H9 (cell line): ENCODE data around the gene INPP5F. TPM values are rescaled to one million over a fixed set of nuclear protein-coding genes. Genes with fewer than 3 reads are reported as not detected.

Experiments used
- DNase-seq: peaks from one replicate; pipeline ENCODE4 v3.0.0-alpha.2; 2017
- H2AFZ ChIP-seq: one replicate; pipeline ENCODE4 v1.6.1; 2013; ENCODE audit warnings: mild to moderate bottlenecking, low read length, control low read depth, moderate library complexity
- H2AK5ac ChIP-seq: 2 replicates; pipeline ENCODE4 v1.6.1; 2013; ENCODE audit warnings: low read length, control low read depth, mixed read lengths; ENCODE audit not compliant: insufficient read length
- H2BK120ac ChIP-seq: one replicate; pipeline ENCODE4 v1.6.1; 2013; ENCODE audit warnings: low read depth, mild to moderate bottlenecking, low read length, control low read depth, inconsistent platforms; ENCODE audit not compliant: poor library complexity, severe bottlenecking
- H2BK12ac ChIP-seq: 2 replicates; pipeline ENCODE4 v1.6.1; 2013; ENCODE audit warnings: low read length, control low read depth, mixed read lengths, low read depth; ENCODE audit not compliant: insufficient read length
- H2BK15ac ChIP-seq: 2 replicates; pipeline ENCODE4 v1.6.1; 2013; ENCODE audit warnings: low read depth, low read length, control low read depth
- H2BK20ac ChIP-seq: one replicate; pipeline ENCODE4 v1.6.1; 2013; ENCODE audit warnings: low read depth, mild to moderate bottlenecking, low read length, control low read depth, inconsistent platforms; ENCODE audit not compliant: poor library complexity, severe bottlenecking
- H2BK5ac ChIP-seq: 2 replicates; pipeline ENCODE4 v1.6.1; 2013; ENCODE audit warnings: low read length, control low read depth, mixed read lengths; ENCODE audit not compliant: insufficient read length
- H3K14ac ChIP-seq: 2 replicates; pipeline ENCODE4 v1.6.1; 2013; ENCODE audit warnings: low read length, control low read depth; ENCODE audit not compliant: insufficient read depth
- H3K18ac ChIP-seq: 2 replicates; pipeline ENCODE4 v1.6.1; 2013; ENCODE audit warnings: low read depth, mild to moderate bottlenecking, mixed read lengths, low read length, control low read depth; ENCODE audit not compliant: insufficient read length
- H3K23ac ChIP-seq: 2 replicates; pipeline ENCODE4 v1.6.1; 2013; ENCODE audit warnings: low read length, control low read depth, mixed read lengths, low read depth; ENCODE audit not compliant: insufficient read length
- H3K23me2 ChIP-seq: 2 replicates; pipeline ENCODE4 v1.6.1; 2013; ENCODE audit warnings: low read depth, mild to moderate bottlenecking, mixed read lengths, low read length, control low read depth; ENCODE audit not compliant: insufficient read length, poor library complexity, severe bottlenecking
- H3K27ac ChIP-seq: 2 replicates; pipeline ENCODE4 v1.5.1; 2013; ENCODE audit warnings: low read length, control low read depth, mixed read lengths, low read depth; ENCODE audit not compliant: insufficient read length
- H3K27me3 ChIP-seq: 2 replicates; pipeline ENCODE4 v1.6.1; 2013; ENCODE audit warnings: low read length, control low read depth, inconsistent platforms; ENCODE audit not compliant: insufficient read depth
- H3K4ac ChIP-seq: 2 replicates; pipeline ENCODE4 v1.6.1; 2013; ENCODE audit warnings: low read depth, mild to moderate bottlenecking, control low read depth, inconsistent platforms, low read length, moderate library complexity
- H3K4me1 ChIP-seq: 2 replicates; pipeline ENCODE4 v1.6.1; 2013; ENCODE audit warnings: low read length, control low read depth, inconsistent platforms; ENCODE audit not compliant: insufficient read depth
- H3K4me2 ChIP-seq: 2 replicates; pipeline ENCODE4 v1.6.1; 2013; ENCODE audit warnings: low read length, control low read depth, mixed read lengths; ENCODE audit not compliant: insufficient read length, insufficient read depth
- H3K56ac ChIP-seq: 2 replicates; pipeline ENCODE4 v1.6.1; 2013; ENCODE audit warnings: low read depth, mild to moderate bottlenecking, mixed read lengths, low read length, control low read depth; ENCODE audit not compliant: insufficient read length
- H3K79me1 ChIP-seq: 2 replicates; pipeline ENCODE4 v1.6.1; 2013; ENCODE audit warnings: low read depth, mild to moderate bottlenecking, moderate library complexity, low read length, control low read depth, inconsistent platforms; ENCODE audit not compliant: insufficient read depth, poor library complexity, severe bottlenecking
- H3K79me2 ChIP-seq: 2 replicates; pipeline ENCODE4 v1.6.1; 2013; ENCODE audit warnings: low read length, control low read depth, inconsistent platforms; ENCODE audit not compliant: insufficient read depth
- H3K9ac ChIP-seq: 2 replicates; pipeline ENCODE4 v1.6.1; 2013; ENCODE audit warnings: low read length, control low read depth, mixed read lengths; ENCODE audit not compliant: insufficient read length; ENCODE audit errors: extremely low read depth
- H3K9me3 ChIP-seq: one replicate; pipeline ENCODE4 v1.6.1; 2013; ENCODE audit warnings: low read depth, low read length, inconsistent platforms; ENCODE audit not compliant: control insufficient read depth
- H3T11ph ChIP-seq: one replicate; pipeline ENCODE4 v1.6.1; 2013; ENCODE audit warnings: mild to moderate bottlenecking, low read length, control low read depth, inconsistent platforms
- H4K20me1 ChIP-seq: one replicate; pipeline ENCODE4 v1.6.1; 2013; ENCODE audit not compliant: control insufficient read depth, insufficient read length, insufficient read depth
- H4K5ac ChIP-seq: 2 replicates; pipeline ENCODE4 v1.6.1; 2013; ENCODE audit warnings: low read depth, mild to moderate bottlenecking, mixed read lengths, low read length, control low read depth; ENCODE audit not compliant: insufficient read length
- H4K8ac ChIP-seq: replicated peaks from 2 replicates; pipeline ENCODE4 v1.6.1; 2013; ENCODE audit warnings: low read length, control low read depth, mixed read lengths, low read depth; ENCODE audit not compliant: insufficient read length
- H4K91ac ChIP-seq: 2 replicates; pipeline ENCODE4 v1.6.1; 2013; ENCODE audit warnings: low read depth, mild to moderate bottlenecking, moderate library complexity, mixed read lengths, low read length, control low read depth; ENCODE audit not compliant: insufficient read length
- H3K27ac Mint-ChIP-seq, 3 experiments: 2 replicates in 2 of 3; 3 replicates in 1 of 3; pipeline ENCODE4 v1.8.0; 2020 to 2021; ENCODE audit warnings: mixed read lengths in 3 of 3, mild to moderate bottlenecking in 1 of 3, moderate library complexity in 1 of 3
- H3K27me3 Mint-ChIP-seq: 2 replicates; pipeline ENCODE4 v1.8.0; 2021; ENCODE audit warnings: low read depth, mild to moderate bottlenecking, moderate library complexity, mixed read lengths
- H3K36me3 Mint-ChIP-seq, 3 experiments: 2 replicates in 2 of 3; 3 replicates in 1 of 3; pipeline ENCODE4 v1.8.0; 2020 to 2021; ENCODE audit warnings: low read depth in 3 of 3, mixed read lengths in 3 of 3; ENCODE audit not compliant: insufficient read depth in 1 of 3
- H3K4me1 Mint-ChIP-seq, 2 experiments: 2 replicates each; pipeline ENCODE4 v1.8.0; 2020; ENCODE audit warnings: mixed read lengths in 2 of 2
- H3K4me3 Mint-ChIP-seq, 2 experiments: 2 replicates in 1 of 2; 3 replicates in 1 of 2; pipeline ENCODE4 v1.8.0; 2020 to 2021; ENCODE audit warnings: mild to moderate bottlenecking in 2 of 2, mixed read lengths in 2 of 2, moderate library complexity in 1 of 2
- H3K9me3 Mint-ChIP-seq, 2 experiments: 2 replicates in 1 of 2; 3 replicates in 1 of 2; pipeline ENCODE4 v1.8.0; 2020; ENCODE audit warnings: mild to moderate bottlenecking in 2 of 2, mixed read lengths in 2 of 2, moderate library complexity in 1 of 2
- WGBS: extraction: QIAGEN DNeasy Blood & Tissue Kit; methylation state at CpG from one replicate; pipeline ENCODE4 v1.1.7; 2013; ENCODE audit warnings: missing lambda C conversion rate, low lambda C conversion rate, mixed read lengths; ENCODE audit not compliant: insufficient read length; ENCODE audit errors: extremely low coverage; 5-methylcytosine and 5-hydroxymethylcytosine counted together
- total RNA-seq: library from RNA; stranded (reverse); gene quantifications from 2 replicates; pipeline ENCODE4 v1.2.1, GENCODE V29; 2021
- TF ChIP-seq, protein P1 (sequence below): fragments of 200-600 bp; sonication (generic); conservative IDR thresholded peaks from 3 replicates; pipeline ENCODE4 v1.8.0; 2021; ENCODE audit warnings: antibody characterized with exemption, mild to moderate bottlenecking

The INPP5F gene
- total RNA-seq, 1 experiment from 2014 or later: 108 TPM

DNA sequence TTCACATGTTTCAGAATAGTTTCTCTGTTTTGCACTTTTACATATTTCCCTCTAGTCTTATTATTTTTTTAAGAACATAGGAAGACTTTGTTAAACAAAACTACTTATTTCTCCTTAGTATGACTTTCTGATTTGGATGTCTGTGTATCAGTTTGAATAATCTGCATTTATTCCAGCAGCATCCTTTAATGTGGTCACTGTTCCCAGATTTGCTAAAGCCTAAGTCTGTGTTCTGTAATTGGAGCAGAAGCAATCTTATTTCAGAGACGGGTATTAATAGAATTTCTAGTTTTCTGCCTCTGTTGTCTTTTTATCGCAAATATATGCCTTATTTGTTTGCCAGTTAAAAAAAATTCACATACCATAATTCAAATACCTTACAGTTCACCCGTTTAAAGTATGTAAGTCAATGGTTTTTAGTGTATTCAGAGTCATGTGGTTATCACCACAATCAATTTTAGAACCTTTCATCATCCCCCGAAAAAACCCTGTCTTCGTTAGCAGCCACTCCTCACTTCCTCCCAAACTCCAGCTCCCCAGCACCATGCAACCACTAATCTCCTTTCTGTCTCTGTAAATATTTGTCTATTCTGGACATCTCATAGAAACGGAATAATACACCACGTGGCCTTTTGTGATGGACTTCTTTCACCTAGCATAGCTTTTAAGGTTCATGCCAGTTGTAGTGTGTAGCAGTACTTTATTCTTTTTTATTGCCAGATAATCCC lies 58.7 kb downstream of the INPP5F start:
- Histone ChIP-seq H3T11ph (no peak overlapping the region), H4K20me1 (no peaks in the 10 kb centered on the region), H3K27me3 (no peaks in the 10 kb centered on the region), H2BK5ac (no peak overlapping the region), H3K4ac (no peak overlapping the region), H3K23me2 (peaks cover 2% of the 10 kb centered on the region), H2AFZ (no peak overlapping the region), H3K4me1 (peaks cover 3% of the 10 kb centered on the region; the same call in 1 of the 2 replicates), H2BK20ac (no peak overlapping the region), H3K23ac (no peak overlapping the region), H2AK5ac (no peak overlapping the region), H4K5ac (no peak overlapping the region), H3K9me3 (no peaks in the 10 kb centered on the region), H3K56ac (no peak overlapping the region), H2BK120ac (no peak overlapping the region), H3K4me2 (no peak overlapping the region), H3K79me2 (0 out of 2 replicates have a peak, but pooled peaks cover 1% of the 10 kb centered on the region), H3K79me1 (no peaks in the 10 kb centered on the region), H4K91ac (no peak overlapping the region), H3K27ac (no peak overlapping the region), H2BK15ac (no peak overlapping the region), H3K18ac (no peak overlapping the region), H3K14ac (no peak overlapping the region), H3K9ac (no peak overlapping the region), H2BK12ac (no peak overlapping the region), H4K8ac (no peak overlapping the region)
- Mint-ChIP-seq H3K4me1 (peaks cover 40 to 55% of the 10 kb centered on the region in 2 experiments), H3K4me3 (no peak overlapping the region), H3K9me3 (no peaks in the 10 kb centered on the region), H3K27ac (peak overlapping the region; percentile 2 to 59 (median 2); a peak in 5 of 7 replicates), H3K36me3 (peaks cover 2 to 4% (median 3%) of the 10 kb centered on the region in 3 experiments; a peak in 5 of 7 replicates), H3K27me3 (no peaks in the 10 kb centered on the region)
- TF ChIP-seq, protein P1, sequence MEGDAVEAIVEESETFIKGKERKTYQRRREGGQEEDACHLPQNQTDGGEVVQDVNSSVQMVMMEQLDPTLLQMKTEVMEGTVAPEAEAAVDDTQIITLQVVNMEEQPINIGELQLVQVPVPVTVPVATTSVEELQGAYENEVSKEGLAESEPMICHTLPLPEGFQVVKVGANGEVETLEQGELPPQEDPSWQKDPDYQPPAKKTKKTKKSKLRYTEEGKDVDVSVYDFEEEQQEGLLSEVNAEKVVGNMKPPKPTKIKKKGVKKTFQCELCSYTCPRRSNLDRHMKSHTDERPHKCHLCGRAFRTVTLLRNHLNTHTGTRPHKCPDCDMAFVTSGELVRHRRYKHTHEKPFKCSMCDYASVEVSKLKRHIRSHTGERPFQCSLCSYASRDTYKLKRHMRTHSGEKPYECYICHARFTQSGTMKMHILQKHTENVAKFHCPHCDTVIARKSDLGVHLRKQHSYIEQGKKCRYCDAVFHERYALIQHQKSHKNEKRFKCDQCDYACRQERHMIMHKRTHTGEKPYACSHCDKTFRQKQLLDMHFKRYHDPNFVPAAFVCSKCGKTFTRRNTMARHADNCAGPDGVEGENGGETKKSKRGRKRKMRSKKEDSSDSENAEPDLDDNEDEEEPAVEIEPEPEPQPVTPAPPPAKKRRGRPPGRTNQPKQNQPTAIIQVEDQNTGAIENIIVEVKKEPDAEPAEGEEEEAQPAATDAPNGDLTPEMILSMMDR: no peak
- no peak for DNase-seq
- no CpG with 5 or more reads among the region's 7 CpGs for WGBS
